ENCODE data around the gene KCNK3. TPM values are rescaled to one million over a fixed set of nuclear protein-coding genes. Genes with fewer than 3 reads are reported as not detected.

Gene KCNK3
- total and polyA plus RNA-seq, 2 of the 13 experiments (the other 11 are each of a cell fraction or from before 2014, with no cell fraction given) = not detected

- TF ChIP-seq FOXJ3 (CRISPR knock-in tag; IDR thresholded peaks at IDR 0.05; ENCODE audit: borderline replicate concordance) (no peak), ZNF460 (CRISPR knock-in tag; IDR thresholded peaks at IDR 0.05; ENCODE audit: borderline replicate concordance) (no peak), ZNF569 (CRISPR knock-in tag; IDR thresholded peaks at IDR 0.05; ENCODE audit: borderline replicate concordance) (no peak), GZF1 (CRISPR knock-in tag; IDR thresholded peaks at IDR 0.05) (no peak)
Measured at GRCh38 chr2:26720322-26721114, 28.0 kb downstream of the KCNK3 start (continued).

GRCh38 chr2:26721115-26722032 is 28.9 kb downstream of the KCNK3 start:
- no peaks in the 10 kb centered on the region for H4K20me1 ChIP-seq (ENCODE audit: insufficient read depth, low read length)
- intact Hi-C loops (cut with micrococcal nuclease; ENCODE audit: unreplicated experiment) (loop anchor here (10.0 kb wide), 1 partner anchor 87 kb away; no protein-coding TSS in a partner anchor), in situ Hi-C loops (cut with HindIII; ENCODE audit: extremely low pct_ligation_motif_present, low pct_unique_long_range_greater_than_20kb) (no loop called here)
- ATAC-seq = peak; percentile 64
- BruUV-seq (replicated peaks) = no TSS peak
- no peaks in the 10 kb centered on the region for H3K36me3 ChIP-seq (replicated peaks in 1 of 2; ENCODE audit: control insufficient read depth in 1 of 2, insufficient read depth in 2 of 2, low read length in 2 of 2)
- FAIRE-seq = peak; percentile 57
- peak overlapping the region; percentile 13; the same call in 1 of the 2 replicates for H3K4me2 ChIP-seq (ENCODE audit: low read depth, low read length)
- 18% methylated on average over 12 of the region's 12 CpGs for WGBS (ENCODE audit: low lambda C conversion rate)
- peaks cover 3 to 73% of the 10 kb centered on the region in 2 experiments; a peak in 4 of 5 replicates for H3K27me3 ChIP-seq (ENCODE audit: control insufficient read depth in 1 of 2, insufficient read depth in 2 of 2, low read length in 2 of 2)
- H2AFZ ChIP-seq (ENCODE audit: low read length) = no peak overlapping the region
- peak; percentile 70 for DNase-seq (ENCODE audit: low spot score)
- no peaks in the 10 kb centered on the region for H3K9me3 ChIP-seq (ENCODE audit: low read length)
- H3K27ac ChIP-seq (ENCODE audit: extremely low read length, insufficient read depth, low read length) = no peak overlapping the region
- peak overlapping the region in 1 of 3 experiments; percentile 14; a peak in 1 of 6 replicates for H3K4me3 ChIP-seq (replicated peaks in 1 of 3; ENCODE audit: insufficient read depth in 1 of 3, low read depth in 2 of 3, low read length in 3 of 3)
- no peak overlapping the region for H3K9ac ChIP-seq (ENCODE audit: insufficient read depth, low read depth, low read length)
- ChIA-PET POLR2A (interaction anchor here (1.0 kb wide), 1 partner anchor 15 kb away, joined by 3 read pairs; no protein-coding TSS in a partner anchor), CTCF (ENCODE audit: low intra/inter-chr PET ratio, low total read pairs) (no interaction called here)
- no peaks in the 10 kb centered on the region for H3K79me2 ChIP-seq (ENCODE audit: insufficient read depth, low read length)
- H3K4me1 ChIP-seq (ENCODE audit: insufficient read depth, low read length) = peaks cover 48% of the 10 kb centered on the region
- TF ChIP-seq KDM6A (CRISPR knock-in tag; IDR thresholded peaks at IDR 0.05; ENCODE audit: low read depth) (no peak), RERE (CRISPR knock-in tag; IDR thresholded peaks at IDR 0.05; ENCODE audit: low read depth) (peak; percentile 96), ZNF713 (CRISPR knock-in tag; IDR thresholded peaks at IDR 0.05) (no peak), TARDBP (CRISPR knock-in tag; IDR thresholded peaks at IDR 0.05) (peak; percentile 63; the same call in 1 of the 2 replicates), ZSCAN31 (CRISPR knock-in tag; IDR thresholded peaks at IDR 0.05; ENCODE audit: low read depth) (no peak), GLMP (CRISPR knock-in tag; IDR thresholded peaks at IDR 0.05; ENCODE audit: borderline replicate concordance) (no peak), ZNF441 (CRISPR knock-in tag; IDR thresholded peaks at IDR 0.05; ENCODE audit: borderline replicate concordance) (no peak), SIX4 (CRISPR knock-in tag; IDR thresholded peaks at IDR 0.05) (peak; percentile 53), HOXA3 (CRISPR knock-in tag; IDR thresholded peaks at IDR 0.05) (0 out of 2 replicates have a peak, but pooled peaks have one; percentile 25), DMAP1 (CRISPR knock-in tag; IDR thresholded peaks at IDR 0.05) (0 out of 2 replicates have a peak, but pooled peaks have one; percentile 31)

All from HepG2 (cell line).